RWPE1 (cell line): ENCODE measurements around the gene TSPAN9.

Experiments used
- CTCF ChIA-PET: fragments of 350-600 bp; sonication (Branson Sonifier 250); formaldehyde crosslinking; extraction: SDS; loops from one replicate; lab custom pipeline; 2021; lab: Yijun Ruan, JAX
- POLR2A ChIA-PET: fragments of 400-600 bp; formaldehyde crosslinking; extraction: SDS; loops from one replicate; lab custom pipeline; 2020; ENCODE audit warnings: antibody characterized with exemption; ENCODE audit not compliant: low non-redundant PET; lab: Yijun Ruan, JAX
- DNase-seq: peaks from one replicate; pipeline ENCODE4 v3.0.0; 2012; ENCODE audit warnings: low spot score
- H3K27ac ChIP-seq: fragments of 450-650 bp; 2 replicates; pipeline ENCODE4 v1.5.1; 2017
- CTCF ChIP-seq: fragments of 450-650 bp; conservative IDR thresholded peaks from 2 replicates; pipeline ENCODE4 v1.5.1; 2017; ENCODE audit warnings: low read depth, mild to moderate bottlenecking

TSPAN9 gene

GRCh38 chr12:3304436-3305165 lies 227.4 kb downstream of the TSPAN9 start:
- ChIA-PET POLR2A (interaction anchor here (0.6 kb wide), 1 partner anchor 759 kb away, joined by 3 read pairs; no protein-coding TSS in a partner anchor), CTCF (interaction anchor here (0.6 kb wide), 1 partner anchor 473 kb away, joined by 4 read pairs; no protein-coding TSS in a partner anchor)
- peak overlapping the region; percentile 58 for H3K27ac ChIP-seq
- peak; percentile 69 for DNase-seq
- no peak for TF ChIP-seq CTCF

DNA sequence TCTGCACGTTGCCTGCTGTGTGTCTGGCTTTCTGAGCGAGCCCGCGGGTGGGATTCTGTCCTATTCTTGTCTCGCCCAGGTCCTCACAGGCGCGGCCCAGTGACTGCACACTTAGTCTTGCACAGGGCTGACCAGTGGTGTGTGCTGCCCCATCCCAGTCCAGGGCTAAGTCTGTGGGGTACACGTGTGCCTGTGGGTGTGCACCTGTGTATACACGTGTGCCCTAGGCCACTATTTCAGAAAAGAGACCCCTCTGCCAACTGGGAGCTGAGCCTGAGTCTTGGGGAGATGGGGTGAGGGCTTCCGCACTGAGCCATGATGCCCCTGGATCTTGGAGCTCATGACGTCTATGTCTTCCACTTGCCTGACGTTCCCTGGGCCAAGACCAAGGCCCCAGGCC lies 228.3 kb downstream of the TSPAN9 start:
- no peak overlapping the region for H3K27ac ChIP-seq
- no peak for TF ChIP-seq CTCF
- ChIA-PET POLR2A (no interaction called here), CTCF (interaction anchor here (0.7 kb wide), 1 partner anchor 104 kb away, joined by 3 read pairs; no protein-coding TSS in a partner anchor)
- no peak for DNase-seq

- no peak overlapping the region for H3K27ac ChIP-seq
- ChIA-PET CTCF (interaction anchor here (0.7 kb wide), 1 partner anchor 104 kb away, joined by 3 read pairs; no protein-coding TSS in a partner anchor), POLR2A (no interaction called here)
- no peak for DNase-seq
- no peak for TF ChIP-seq CTCF
These were observed 228.9 kb downstream of the TSPAN9 start for GRCh38 chr12:3305904-3306619.

DNA sequence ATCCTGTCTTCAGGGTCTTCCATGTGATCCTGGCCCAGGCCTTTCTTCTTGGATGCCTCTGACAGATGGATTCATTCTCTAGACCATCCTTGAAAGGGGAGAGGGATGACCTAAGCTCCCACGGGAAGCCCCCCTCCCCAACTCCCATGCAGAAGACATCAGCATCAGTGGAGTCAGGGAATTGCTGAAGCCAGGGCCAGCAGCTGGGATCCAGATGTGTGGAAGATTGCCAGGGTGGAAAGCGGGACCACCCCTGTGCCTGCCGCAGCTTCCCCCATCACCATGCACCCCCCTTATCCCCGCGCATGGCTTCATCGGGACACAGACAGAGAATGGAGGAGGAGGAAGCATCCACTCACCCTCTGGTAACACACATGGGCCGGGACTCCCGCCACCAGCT lies 230.2 kb downstream of the TSPAN9 start:
- POLR2A ChIA-PET, result no interaction called here
- H3K27ac ChIP-seq, result no peak overlapping the region
- TF ChIP-seq CTCF, result no peak
- CTCF ChIA-PET, result interaction anchor here (0.7 kb wide), 2 partner anchors 446 to 969 kb away, joined by 3 read pairs; no protein-coding TSS in a partner anchor
- DNase-seq, result no peak

GRCh38 chr12:3308063-3308462 lies 230.9 kb downstream of the TSPAN9 start:
- POLR2A ChIA-PET, result no interaction called here
- CTCF ChIA-PET, result no interaction called here
- no peak for DNase-seq
- TF ChIP-seq CTCF, result no peak
- no peak overlapping the region for H3K27ac ChIP-seq

GRCh38 chr12:3308609-3309008 lies 231.4 kb downstream of the TSPAN9 start:
- no peak for DNase-seq
- ChIA-PET POLR2A (no interaction called here), CTCF (no interaction called here)
- no peak for TF ChIP-seq CTCF
- H3K27ac ChIP-seq, result no peak overlapping the region
